HG02588 (cell line): ENCODE data around the gene SIPA1.
A peak's percentile ranks its signal among the peaks of the same experiment; 100 is the strongest.

ENCODE experiments used
- ATAC-seq: cut with Tn5 transposase; IDR thresholded peaks from one replicate; pipeline ENCODE4 v1.9.1; 2021; ENCODE audit warnings: mild to moderate bottlenecking, moderate library complexity; ENCODE audit not compliant: unreplicated experiment

SIPA1 gene

GRCh38 chr11:65637794-65638419 is at the start of gene SIPA1:
SIPA1 (plus strand) TSS chr11:65638101; CDS start chr11:65640922, 2,821 bp downstream.
- peak; percentile 42 for ATAC-seq

GRCh38 chr11:65588199-65589054 is 49.5 kb upstream of the SIPA1 start:
- ATAC-seq = peak; percentile 66

DNA sequence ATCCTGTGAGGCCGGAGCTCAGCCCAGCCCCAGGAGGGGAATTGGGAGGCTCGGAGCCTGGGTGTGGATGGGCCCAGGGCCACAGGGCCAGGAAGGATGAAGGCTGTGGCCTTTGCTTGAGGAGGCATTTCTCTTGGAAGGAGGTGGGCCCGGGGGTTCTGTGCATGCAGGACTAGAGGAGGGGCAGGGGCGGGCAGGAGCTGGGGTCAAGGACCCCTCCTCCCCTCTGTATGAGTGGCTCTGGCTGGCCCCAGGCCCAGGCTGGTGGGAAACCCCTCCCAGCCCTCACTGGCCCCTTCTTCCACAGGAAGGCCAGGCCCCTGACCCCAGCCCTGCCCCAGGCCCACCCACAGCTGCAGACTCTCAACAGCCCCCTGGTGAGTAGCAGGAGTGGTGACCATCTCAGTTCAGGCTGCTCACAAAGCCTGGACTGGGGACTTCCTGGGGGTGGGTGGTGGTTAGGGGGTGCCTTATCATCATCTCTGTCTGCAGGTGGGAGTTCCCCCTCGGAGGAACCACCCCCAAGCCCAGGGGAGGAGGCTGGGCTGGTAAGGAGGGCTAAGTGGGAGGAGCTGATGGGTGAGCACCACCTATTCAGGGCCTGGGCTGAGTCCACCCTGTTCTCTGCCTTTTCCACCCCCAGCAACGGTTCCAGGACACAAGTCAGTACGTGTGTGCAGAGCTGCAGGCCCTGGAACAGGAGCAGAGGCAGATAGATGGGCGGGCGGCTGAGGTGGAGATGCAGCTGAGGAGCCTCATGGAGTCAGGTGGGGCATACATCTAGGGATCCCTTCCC is 48.3 kb upstream of the SIPA1 start:
- no peak for ATAC-seq

- ATAC-seq = no peak
Observed at GRCh38 chr11:65590240-65590738, 47.6 kb upstream of the SIPA1 start.

- ATAC-seq = no peak
Observed at GRCh38 chr11:65591939-65592857, 45.7 kb upstream of the SIPA1 start.

DNA sequence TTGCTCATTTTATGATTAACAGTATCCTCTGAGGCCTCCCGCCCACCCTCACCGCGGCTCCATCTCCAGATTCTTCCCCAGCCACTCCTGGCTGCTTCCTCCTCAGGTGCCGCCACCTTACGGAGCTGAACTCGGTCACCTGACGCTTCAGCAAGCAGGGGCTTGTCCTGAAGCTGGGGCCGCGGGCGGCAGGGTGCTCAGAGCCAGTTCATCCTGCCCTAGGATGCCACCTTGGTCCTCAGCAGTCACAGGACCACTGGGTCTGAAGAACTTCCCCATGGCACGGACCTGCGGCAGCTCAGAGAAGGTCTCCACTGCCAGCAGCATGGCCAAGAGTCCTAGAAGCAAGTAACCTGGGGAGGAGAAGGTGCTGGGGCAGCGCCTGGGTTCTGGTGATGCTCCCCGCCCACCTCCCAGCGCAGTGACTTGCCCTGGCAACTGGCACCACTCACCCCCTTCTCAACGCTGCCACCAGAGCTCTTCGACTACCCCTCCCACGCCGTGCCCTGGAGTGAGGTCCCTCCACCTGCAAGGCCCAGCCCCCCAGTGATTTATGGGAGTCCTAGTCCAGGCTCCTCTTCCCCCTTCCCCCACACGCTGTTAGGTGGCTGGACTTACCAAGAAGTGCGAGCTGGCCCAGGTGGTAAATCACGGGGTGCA is 44.9 kb upstream of the SIPA1 start:
- no peak for ATAC-seq

- no peak for ATAC-seq
Observed at GRCh38 chr11:65593518-65594414, 44.1 kb upstream of the SIPA1 start.

- no peak for ATAC-seq
Observed at GRCh38 chr11:65595131-65595530, 42.8 kb upstream of the SIPA1 start.

DNA sequence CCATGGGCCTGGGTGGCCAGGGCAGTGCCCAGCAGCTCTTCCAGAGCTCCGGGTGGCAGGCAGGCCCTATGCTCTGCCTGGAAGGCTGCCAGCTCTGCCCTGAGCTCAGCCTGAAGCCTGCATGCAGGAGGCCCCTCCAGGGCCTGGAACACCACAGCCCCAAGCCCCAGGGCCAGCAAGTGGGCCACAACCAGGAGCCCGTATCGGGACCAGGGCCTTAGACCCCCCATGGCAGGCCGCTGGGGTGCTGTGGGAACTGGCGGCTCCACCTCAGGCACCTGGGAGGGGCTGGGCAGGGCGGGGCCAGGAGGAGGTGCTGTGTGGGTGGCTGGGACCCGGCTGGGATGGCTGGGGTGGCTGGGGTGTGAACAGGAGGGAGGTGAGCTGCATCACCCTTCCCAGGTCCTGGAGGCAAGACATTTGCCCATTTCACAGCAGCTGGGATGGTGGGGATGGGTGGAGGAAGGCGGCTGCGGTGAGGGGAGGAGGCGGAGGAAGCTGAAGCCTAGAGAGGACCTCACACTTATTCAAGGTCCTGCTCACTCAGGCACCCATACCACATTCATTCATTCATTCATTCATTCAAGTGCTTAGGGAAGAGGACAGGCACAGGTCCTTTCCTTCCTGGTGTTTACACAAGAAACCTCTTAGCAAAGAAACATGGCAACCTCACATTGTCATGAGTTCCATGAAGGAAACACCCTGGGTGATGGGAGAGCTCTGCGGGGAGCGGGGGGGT is 42.2 kb upstream of the SIPA1 start, which contains the start of gene KCNK7:
TSS of gene KCNK7 (minus strand) at position 258 of the 739 bp plus-strand sequence. CDS start at position 230, 28 bp downstream.
- ATAC-seq = no peak

DNA sequence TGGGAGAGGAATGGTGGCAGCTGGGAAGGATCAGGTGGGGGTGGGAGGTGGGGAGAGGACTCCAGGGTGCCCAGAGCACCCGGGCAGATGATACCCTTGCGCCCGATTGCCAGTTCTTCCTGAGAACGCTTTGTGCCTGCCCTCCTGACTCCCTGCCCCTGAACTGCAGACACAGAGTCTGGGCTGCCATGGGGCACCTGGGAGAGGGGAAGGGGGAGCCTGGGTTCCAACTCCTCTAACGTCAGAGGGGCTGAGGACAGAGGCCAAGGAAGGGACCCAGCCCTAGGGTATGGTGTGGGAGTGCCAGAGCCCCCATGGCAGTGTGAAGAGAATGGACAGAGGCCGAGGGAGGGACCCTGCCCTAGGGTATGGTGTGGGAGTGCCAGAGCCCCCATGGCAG is 41.4 kb upstream of the SIPA1 start:
- ATAC-seq = no peak

DNA sequence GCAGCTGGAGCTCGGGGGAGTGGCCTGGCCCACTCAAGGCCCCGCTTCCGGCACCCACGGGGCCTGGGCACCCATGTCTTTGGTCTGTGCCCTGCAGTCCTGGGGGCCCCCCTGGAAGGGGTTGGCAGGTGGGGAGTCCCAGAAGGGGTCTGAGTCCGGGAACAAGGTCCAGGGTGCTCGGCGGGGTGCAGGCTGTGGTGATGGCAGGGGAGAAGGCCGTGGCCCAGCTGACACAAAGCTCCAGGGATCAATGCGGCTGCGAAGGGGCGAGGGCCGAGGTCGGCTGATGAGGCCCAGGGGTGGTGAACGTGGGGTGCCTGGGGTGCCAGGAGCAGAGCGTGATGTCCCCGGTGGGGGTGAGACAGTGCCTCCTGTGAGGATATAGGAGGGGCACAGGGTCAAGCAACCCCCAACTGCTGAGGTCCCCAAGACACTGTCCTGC is 39.6 kb upstream of the SIPA1 start:
- no peak for ATAC-seq

DNA sequence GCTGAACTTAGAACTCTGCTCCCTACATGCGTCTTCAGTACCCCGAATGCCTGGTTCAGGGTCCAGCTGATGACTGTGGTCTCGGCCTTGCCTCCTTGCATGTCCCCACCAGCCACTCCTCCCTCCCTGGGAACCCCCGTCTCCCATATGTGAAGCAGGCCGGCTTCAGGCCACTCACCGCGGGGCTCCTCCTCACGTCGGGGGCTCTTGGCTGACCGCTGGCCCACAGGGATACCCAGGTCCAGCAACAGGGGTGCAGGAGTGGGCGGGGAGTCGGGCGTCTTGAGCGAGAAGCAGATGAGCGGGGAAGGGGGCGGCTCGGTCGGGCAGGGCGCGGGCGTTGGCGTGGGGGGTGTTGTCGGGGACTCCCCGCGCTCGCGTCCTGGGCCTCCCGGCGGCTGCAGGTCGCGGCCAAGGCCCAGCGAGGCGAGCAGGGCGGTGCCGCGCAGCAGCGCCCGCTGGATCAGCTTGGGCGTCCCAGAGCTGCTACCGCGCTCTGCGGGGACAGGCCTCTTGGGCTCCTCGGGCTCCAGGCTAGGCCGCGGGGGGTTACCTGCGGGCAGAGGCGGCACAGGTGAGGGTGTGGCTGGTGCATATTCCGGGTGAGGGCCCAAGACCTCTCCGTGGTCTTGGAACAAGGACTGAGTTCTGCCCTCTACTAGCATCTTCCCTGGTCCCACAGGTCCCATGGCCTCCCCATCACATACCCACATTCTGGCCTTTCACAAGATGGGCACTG is 38.5 kb upstream of the SIPA1 start:
- no peak for ATAC-seq

- no peak for ATAC-seq
Observed at GRCh38 chr11:65599955-65600246, 38.0 kb upstream of the SIPA1 start.

GRCh38 chr11:65604258-65604657 is 33.6 kb upstream of the SIPA1 start:
- no peak for ATAC-seq

- no peak for ATAC-seq
Observed at GRCh38 chr11:65606876-65607613, 30.9 kb upstream of the SIPA1 start.

GRCh38 chr11:65607614-65608426 is 30.1 kb upstream of the SIPA1 start:
- no peak for ATAC-seq
